NCI-H345 treated with DMSO at 0.1 percent for 48 hours (cell line): ENCODE data around the gene GNAT2.

Experiments used
- DNase-seq: peaks from one replicate; lab custom pipeline; 2025; ENCODE audit not compliant: unreplicated experiment; lab: John Stamatoyannopoulos, UW

The GNAT2 gene

DNA sequence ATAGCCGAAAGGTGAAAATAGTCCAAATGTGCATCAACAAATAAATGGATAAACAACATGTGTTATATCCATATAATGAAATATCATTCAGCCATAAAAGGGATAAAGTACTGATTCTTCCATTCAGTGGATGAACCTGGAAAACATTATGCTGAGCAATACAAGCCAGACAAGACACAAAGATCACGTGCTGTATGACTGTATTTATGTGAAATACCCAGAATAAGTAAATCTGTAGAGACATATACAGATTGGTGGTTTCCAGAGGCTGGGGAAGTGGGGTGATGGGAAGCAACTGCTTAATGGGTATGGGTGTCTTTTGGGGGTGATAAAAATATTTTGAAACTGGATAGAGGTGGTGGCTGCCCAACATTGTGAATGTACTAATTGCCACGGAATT, 23.2 kb upstream of the GNAT2 start:
- no peak for DNase-seq

DNA sequence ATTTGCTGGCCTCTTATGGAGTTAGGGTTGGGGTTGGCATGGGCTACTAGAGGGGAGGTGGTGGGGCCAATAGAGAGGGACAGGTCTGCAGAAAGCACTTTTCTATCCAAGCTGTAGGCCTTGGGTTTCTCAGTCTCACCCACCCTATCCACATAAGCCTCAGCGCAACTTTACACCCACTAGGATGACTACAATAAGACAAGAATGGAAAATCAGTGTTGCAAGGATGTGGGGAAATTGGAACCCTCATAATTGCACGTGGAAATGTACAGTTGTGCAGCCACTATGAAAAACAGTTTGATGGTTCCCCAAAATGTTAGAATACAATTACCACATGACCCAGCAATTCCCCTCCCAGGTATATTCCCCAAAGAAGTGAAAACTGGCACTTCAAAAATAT, 22.4 kb upstream of the GNAT2 start:
- no peak for DNase-seq

DNA sequence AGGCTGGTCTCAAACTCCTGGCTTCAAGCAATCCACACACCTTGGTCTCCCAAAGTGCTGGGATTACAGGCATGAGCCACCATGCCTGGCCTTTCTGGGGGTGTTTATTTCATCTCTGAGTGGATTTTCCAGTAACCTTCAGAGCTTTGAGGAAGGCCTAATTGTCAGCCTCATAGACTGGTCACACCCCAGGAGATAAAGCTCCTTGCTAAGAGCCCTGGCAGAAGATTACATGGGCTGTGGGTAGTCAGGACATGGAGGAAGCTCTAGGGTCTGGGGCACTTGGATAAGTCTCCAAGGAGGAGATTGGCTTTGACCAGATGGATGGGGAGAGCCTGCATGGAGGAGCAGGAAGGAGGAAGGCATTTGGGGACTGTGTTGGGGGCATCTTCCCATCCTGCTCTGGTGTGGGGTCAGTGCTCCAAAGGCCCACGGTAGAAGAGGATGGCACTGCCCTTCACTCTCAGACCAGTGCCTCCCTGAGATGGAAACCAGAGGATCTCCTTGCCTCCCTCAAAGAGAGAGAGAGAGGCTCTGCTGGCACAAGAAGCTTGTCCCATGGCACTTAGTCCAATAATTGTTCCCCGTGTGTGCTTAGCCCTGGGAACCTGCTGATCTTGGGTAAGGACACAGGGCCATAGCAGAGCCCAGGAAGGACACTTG, 21.8 kb upstream of the GNAT2 start:
- DNase-seq, result no peak

DNA sequence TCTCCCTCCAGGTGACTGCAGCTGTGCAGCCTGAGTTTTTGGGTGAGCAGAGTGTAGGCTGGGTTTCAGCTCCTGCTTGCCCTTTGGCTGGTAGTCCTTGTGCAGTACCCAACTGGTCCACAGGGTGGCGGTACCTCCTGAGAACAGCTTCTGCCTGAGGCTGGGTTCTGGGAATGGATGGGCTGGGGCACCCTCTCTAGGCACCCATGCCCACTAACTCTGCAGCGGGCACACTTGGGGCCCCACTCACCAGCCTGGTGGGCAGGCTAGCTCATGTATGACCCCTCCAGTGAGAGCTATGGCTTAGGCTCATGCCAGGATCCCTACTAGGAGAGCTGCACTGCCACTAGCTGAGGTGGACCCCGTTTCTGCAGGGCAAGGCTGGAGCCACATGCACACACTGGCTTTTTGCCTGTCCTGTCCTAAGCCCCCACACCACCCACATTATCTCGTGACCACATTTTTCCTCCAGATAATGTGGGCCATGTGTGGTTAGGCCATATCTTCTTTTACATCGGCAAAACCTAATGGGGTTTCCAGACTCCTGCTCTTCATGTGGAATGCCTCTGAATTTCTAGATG, 21.0 kb upstream of the GNAT2 start:
- peak; percentile 28 for DNase-seq

DNA sequence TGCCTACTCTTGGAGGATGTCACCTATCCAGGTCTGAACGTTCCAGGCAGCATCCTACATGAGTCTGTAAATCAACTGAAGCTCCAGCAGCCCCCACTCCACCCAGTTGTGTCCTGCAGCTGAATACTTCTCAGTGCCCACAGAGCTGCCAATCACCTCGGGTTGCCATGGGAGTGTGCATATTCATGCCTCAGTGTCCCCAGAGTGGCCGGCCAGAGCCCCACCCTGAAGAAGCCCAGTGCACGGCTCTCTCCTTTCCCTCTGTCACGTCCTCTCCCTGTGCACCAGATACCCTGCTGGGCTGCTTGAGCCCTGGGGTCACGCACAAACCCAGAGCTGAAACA, 20.4 kb upstream of the GNAT2 start:
- no peak for DNase-seq

DNA sequence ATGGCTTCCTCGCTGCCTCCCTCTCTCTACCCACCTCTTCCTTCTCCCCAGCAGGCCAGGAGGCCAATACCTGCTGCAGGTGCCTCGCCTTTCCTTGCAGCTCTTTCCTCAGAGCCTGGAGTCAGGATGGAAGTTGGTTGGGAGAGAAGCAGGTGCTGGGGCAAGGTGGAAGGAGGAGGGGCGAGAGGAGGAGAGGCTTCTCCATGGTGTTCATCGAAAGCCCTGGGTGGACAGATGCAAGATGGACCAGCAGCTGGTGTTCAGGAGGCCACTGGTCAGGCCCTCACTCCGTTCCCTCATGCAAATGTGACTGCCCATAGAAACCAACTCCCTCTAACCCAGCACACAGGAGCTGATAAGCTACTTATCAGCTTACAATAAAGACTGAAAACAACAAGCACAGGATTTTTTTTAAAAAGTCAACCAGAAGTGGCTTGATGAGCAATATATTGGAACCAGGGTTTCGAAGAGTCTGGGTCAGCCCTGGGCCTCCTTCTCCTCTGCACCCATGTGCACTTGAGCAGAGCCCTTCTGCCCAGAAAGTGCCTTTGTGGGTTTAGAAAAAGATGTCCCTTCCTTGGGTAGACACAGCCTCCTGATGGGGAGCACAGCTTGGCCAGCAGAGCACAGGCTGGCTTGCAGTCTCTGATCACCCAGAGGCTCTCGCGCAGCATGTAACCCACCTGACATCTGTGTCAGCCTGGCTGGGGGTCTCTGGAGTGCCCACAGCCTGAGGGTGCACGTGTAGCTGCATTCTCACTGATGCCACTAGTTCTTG, 19.8 kb upstream of the GNAT2 start:
- no peak for DNase-seq

DNA sequence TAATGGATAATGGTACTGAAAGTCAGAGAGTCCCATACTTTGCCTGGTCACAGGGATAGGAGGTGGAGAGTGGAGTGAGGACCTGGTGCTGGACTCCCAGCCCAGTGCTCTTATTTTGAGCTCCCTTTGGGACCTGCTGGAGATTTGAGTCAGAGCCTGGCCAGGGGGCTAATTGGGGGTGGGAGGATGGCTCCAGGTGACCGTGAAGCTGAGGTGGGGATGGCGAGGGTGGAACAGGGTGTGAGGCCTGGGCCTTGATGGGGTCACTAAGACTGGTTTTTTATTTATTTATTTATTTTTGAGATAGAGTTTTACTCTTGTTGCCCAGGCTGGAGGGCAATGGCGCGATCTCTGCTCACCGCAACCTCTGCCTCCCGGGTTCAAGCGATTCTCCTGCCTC, 18.0 kb upstream of the GNAT2 start:
- DNase-seq, result no peak

DNA sequence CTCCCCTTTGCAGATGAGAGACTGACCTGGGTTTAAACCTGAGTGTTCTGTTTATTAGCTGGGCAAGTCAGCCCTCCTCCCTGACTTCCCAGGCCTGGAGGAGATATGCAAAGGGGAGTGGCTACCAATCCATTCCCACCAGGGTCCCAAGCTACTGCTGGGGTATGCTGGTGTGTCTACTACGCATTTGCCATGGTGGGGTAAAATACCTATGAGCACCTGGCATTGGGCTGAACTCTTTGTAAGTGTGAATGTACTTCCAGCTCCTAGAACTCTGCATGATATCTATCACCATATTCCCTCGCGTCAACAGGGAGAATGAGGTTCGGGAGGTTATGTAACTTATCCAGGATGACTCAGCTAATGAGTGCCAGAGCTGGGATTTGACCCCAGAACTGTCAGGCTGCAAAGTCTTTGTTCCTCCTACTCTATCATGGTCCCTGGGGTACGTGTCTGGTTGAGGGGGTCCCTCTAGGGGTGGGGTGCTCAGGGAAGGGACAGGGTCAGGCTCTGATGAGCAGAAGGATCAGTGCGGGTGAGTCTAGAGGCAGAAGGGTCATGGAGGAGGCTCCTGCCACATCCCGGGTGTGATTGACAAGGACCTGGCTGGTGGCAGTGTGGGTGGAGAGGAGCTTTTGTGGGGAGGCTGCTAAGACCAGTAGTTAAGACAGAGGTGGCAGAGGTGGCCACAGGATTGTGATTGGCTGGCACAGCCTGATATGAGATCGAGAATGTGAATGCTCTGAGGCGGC, 17.0 kb upstream of the GNAT2 start:
- DNase-seq, result no peak

DNA sequence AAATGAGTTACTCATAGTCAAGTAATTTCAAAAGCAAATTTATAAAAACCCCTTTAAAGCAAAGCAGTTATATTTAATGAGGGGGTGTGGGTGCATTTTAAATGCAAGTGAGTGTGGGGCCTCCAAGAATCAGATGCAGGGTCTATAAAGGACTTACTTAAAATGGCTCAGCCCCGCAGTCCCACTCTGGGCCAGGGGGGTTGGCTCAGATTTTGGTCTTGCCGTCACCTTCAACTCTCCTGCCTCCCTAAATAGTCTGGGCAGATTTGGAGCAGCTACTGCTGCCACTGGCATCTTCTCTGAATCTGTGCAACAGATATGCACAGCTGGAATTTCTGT, 16.4 kb upstream of the GNAT2 start:
- no peak for DNase-seq

DNA sequence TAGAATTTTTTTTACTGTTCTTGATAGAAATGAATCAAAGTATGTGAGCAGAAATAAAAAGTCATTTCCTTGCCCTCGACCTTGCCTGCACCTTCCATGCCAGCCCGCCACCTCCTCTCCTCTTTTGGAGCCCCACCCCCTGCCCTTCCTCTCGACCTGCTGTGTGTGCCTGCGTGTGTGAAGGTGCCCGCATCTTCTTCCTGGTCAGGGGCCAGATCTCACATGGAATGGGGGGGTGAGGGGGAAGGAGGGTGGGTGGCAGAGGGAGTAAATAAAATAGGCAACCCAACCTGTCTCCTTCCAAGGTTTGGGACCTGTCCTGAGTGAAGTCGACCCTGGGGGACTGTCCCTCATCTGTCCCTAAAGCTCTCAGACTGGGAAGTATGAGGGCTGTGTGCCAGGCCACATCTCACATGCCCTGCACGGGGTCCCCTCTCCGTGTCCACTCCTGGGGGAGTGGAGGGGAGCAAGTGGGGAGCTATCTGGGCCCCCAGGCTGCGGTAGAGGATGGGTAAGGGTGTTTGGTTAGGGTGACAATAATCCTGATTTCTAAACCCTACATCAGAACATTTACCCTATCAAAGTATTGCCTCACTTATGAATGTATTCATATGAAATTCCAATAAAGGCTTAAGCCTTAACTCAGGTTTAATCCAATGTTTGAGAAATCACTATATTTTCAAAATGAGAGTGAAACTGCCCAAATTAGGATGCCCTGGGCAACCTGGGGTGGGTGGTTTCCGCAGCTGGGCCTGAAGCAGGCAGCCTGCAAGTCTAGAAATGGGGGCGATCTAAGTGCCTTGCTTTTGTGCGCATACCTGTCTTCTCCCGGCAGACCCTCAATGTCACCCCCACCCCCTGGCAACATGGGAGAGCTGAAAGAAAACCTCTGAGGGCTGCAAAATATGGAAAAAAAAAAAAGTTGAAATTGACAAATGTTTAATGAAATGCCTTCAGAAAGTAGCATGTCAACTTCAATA, 15.6 kb upstream of the GNAT2 start:
- DNase-seq, result no peak

DNA sequence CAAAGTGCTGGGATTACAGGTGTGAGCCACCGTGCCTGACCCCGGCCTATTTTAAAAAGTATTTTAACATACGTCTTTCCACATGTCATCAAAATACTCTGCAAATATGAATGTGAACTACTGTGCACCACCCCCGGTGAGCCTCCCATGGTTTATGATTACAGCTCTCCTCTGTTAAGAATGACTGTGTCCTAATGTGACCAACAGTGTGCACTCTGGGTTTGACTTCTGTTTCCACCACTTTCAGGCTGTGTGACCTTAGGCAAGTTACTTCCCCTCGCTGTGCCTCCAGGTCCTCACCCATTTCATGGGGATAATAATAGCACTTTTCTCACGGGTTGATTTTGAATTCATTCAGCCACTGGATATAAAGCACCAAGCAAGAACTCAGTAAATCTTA, 14.9 kb upstream of the GNAT2 start:
- no peak for DNase-seq

DNA sequence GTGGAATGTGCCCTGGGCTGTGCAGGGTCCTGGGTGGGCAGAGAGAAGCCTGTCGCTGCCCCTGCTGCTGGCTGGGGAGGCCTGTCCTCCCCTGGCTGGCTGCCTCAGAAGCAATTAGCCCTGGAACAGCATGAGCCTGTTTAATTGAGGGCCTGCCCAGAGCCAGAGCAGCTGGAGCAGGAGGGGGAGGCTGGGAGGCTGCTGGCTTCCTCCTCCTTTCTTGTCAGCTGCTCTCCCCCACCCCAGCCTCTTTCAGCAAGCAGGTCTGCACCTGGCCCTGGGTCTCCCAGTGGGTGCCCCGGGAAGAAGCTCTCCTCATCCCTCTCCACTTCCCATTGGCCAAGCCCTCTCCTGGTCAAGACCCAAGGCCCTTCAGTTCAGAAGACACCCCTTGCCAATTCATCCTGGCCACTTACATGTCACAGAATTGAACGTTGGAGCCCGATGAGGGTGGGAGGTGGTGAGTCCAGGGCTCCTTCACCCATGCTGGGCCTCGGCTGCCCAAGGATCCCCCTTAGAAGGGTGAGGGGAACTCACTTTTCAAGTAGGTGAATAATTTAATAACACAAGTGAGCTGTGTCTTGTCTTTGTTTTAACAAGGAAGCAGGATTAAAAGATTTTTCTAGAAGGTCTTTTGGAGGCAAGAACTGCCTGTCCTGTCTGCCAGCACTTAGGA, 13.4 kb upstream of the GNAT2 start:
- DNase-seq, result peak; percentile 71

DNA sequence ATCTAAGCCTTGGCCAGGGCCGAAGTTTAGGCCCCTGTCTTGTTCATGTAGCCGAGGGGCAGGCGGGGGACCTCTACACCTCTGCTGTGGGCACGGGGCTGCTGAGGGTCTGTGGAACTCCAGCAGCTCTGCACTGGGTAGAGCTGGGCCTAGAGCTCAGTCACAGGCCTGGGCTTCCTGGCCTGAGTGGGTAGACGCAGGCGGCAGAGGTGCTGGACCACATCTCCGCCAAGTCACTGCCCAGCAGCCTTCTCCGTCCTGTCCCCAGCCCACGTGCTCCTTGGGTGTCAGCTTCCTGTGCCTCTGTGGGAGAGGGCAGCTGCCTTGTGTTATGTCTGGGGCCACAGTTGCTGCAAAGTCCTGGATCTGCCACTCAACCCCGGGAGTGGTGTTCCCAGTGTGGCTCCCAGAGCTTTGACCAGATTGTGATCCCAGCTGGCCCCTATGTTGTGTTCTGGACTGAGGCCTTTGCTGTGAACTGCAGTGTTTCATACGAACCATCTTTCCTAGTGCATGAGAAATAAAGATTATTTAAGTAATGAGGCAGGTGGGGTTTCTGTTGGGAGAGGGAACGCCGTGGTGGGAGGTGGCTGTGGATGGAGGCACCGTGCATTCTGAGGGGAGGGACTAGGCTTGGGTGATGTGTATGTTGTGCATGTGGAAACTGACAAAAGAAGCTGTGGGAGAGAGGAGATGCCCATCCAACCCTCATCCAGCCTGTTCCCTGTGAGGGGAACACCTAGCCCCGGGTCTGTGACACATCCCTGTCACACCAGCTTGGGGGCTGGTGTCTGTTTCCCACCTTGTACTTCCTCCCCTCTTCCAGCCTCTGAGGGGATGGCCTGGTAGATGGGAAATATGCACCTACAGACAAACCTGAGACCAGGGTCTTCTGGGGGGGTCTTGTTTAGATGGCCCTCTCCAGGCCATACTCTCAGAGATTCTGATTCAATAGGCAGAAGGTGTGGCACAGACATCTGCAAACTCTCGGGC, 12.4 kb upstream of the GNAT2 start:
- DNase-seq, result no peak

DNA sequence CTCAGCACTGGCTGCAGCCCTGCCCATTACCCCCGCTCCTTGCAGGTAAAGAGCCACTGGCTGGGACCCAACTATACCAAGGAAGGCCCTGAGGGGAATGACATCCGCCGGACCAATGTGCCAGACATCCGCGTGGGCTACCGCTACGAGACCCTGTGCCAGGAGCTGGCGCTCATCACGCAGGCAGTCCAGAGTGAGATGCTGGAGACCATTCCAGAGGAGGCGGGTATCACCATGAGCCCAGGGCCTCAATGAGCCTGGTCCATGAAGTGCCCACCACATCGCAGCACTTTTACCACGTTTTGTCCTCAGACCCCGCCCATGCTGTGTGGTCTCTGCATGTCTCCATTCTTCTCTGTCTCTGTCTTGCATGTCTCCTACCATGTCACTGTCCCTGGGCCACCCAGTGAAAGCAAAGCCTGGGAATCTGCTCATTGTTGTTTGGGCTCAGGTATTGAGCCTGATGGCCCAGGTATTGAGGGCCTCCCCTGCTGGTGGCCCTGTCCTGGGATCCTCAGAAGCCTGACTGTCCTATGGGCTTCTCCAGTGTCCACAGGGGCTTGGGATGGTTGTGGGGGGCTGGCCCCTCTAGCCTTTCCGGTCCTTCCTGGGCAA, 11.6 kb upstream of the GNAT2 start:
- no peak for DNase-seq

DNA sequence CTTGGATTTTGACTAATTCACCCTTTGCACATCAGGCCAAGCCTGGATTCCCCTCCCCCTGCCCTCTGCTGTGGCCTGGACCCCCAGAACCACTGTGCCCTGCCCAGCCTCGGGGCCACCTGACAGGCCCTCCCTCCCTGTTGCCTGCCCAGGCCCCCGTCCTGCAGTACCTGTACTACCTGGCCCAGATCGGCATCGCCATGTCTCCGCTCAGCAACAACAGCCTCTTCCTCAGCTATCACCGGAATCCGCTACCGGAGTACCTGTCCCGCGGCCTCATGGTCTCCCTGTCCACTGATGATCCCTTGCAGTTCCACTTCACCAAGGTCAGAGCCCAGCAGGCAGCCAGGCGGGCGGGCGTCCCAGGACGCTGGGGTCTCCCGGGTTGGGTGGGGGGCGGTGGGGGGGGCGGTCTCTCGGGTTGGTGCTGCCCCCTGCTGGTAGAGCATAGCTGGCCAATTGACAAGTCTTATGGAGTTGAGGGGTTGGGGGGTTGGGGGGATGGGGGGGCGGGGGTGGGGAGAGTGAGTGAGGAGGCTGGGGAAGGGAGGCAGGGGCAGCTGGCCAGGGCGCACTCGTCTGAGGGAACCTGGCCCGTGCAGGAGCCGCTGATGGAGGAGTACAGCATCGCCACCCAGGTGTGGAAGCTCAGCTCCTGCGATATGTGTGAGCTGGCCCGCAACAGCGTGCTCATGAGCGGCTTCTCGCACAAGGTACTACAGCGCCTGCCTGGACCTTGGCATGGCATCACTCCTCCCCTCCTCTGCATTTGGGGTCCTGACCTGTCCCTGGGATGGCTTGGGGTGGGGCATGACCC, 10.9 kb upstream of the GNAT2 start:
- DNase-seq, result no peak

DNA sequence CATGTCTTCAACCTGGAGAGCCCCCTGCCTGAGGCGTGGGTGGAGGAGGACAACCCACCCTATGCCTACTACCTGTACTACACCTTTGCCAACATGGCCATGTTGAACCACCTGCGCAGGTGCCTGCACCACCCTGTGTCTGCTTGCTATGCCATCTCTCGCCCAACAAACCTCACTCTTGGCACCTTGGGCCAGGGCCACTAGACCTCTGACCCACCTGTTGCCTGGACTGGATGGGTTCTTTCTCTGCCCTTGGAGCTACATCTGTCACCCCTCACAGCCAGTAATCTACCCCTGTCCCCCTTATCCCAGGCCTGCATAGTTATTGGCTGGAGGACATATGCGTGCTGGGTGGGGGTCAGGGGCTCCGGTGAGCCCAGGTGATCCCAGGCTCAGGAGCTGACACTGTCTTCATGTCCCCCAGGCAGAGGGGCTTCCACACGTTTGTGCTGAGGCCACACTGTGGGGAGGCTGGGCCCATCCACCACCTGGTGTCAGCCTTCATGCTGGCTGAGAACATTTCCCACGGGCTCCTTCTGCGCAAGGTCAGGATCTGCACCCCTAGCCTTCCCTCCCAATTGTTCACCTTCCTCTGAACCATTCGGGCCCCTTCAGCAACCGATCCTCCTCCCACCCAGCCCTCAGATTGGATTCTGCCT, 10.1 kb upstream of the GNAT2 start:
- DNase-seq, result no peak
